HG03159 (cell line): ENCODE data around the gene ANKRD12.

ENCODE experiments used
- ATAC-seq: cut with Tn5 transposase; IDR thresholded peaks from one replicate; pipeline ENCODE4 v1.9.1; 2021; ENCODE audit warnings: mild to moderate bottlenecking, moderate library complexity; ENCODE audit not compliant: unreplicated experiment

Gene ANKRD12

GRCh38 chr18:9278028-9278427, 141.4 kb downstream of the ANKRD12 start:
- no peak for ATAC-seq

- no peak for ATAC-seq
Observed at GRCh38 chr18:9280849-9281248, 144.3 kb downstream of the ANKRD12 start.

GRCh38 chr18:9281780-9282179, 145.2 kb downstream of the ANKRD12 start:
- ATAC-seq: no peak

GRCh38 chr18:9283791-9284190, 147.2 kb downstream of the ANKRD12 start:
- no peak for ATAC-seq

GRCh38 chr18:9285604-9286003, 149.0 kb downstream of the ANKRD12 start:
- ATAC-seq: no peak

- ATAC-seq: no peak
Observed at GRCh38 chr18:9287036-9287435, 150.5 kb downstream of the ANKRD12 start.

GRCh38 chr18:9289698-9290097, 153.1 kb downstream of the ANKRD12 start:
- no peak for ATAC-seq

GRCh38 chr18:9290156-9290555, 153.6 kb downstream of the ANKRD12 start:
- no peak for ATAC-seq

GRCh38 chr18:9292047-9292446, 155.5 kb downstream of the ANKRD12 start:
- no peak for ATAC-seq

GRCh38 chr18:9293948-9294347, 157.4 kb downstream of the ANKRD12 start:
- ATAC-seq: no peak

GRCh38 chr18:9296233-9297006, 159.8 kb downstream of the ANKRD12 start:
- ATAC-seq: no peak

- ATAC-seq: no peak
Observed at GRCh38 chr18:9297007-9297393, 160.4 kb downstream of the ANKRD12 start.

- no peak for ATAC-seq
Observed at GRCh38 chr18:9304388-9305070, 167.9 kb downstream of the ANKRD12 start.

- no peak for ATAC-seq
Observed at GRCh38 chr18:9319333-9319732, 182.8 kb downstream of the ANKRD12 start.

- no peak for ATAC-seq
Observed at GRCh38 chr18:9321017-9321452, 184.5 kb downstream of the ANKRD12 start.

- no peak for ATAC-seq
Observed at GRCh38 chr18:9321736-9322135, 185.2 kb downstream of the ANKRD12 start.

GRCh38 chr18:9322744-9323143, 186.2 kb downstream of the ANKRD12 start:
- ATAC-seq: no peak

GRCh38 chr18:9323750-9324445, 187.3 kb downstream of the ANKRD12 start:
- no peak for ATAC-seq

GRCh38 chr18:9325716-9326115, 189.1 kb downstream of the ANKRD12 start:
- ATAC-seq: no peak

- no peak for ATAC-seq
Observed at GRCh38 chr18:9328776-9329175, 192.2 kb downstream of the ANKRD12 start.

GRCh38 chr18:9329471-9329870, 192.9 kb downstream of the ANKRD12 start:
- ATAC-seq: no peak

- no peak for ATAC-seq
Observed at GRCh38 chr18:9330419-9330818, 193.8 kb downstream of the ANKRD12 start.
